ENCODE measurements around the gene APBB2. TPM values are rescaled to one million over a fixed set of nuclear protein-coding genes. Genes with fewer than 3 reads are reported as not detected.
"Not testable (repeated sequence)": the region's sequence is repeated elsewhere in the genome, so short reads cannot be mapped to it uniquely, and the experiment has no call there.

APBB2 gene
- total RNA-seq, 2 donors from 2014 or later, result 56.1 to 64.8 TPM

DNA sequence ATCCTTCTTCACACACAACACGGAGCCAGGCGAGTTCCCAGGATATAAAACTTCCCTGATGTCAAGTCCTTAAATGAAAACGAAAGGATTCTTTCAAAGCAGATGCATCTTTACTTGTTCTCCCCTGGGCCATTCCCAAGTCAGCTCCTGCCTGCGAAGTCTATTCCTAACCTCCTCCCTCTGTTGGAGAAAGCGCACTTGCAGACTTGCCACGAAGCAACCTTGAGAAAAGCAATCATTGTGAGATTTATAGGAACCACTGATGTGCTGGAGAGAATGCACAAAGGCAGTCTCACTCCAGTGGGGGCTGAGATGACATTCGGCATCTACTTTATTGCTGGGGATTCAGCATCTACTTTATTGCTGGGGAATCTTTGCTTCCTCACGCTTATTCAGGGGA lies 308.9 kb downstream of the APBB2 start:
- Histone ChIP-seq H3K9ac (ENCODE audit: extremely low read depth, low read length, poor library complexity, severe bottlenecking) (no peak overlapping the region), H3K4me3 (ENCODE audit: low read length) (no peak overlapping the region), H3K9me3 (ENCODE audit: control insufficient read depth, low read length) (no peaks in the 10 kb centered on the region), H3K27me3 (ENCODE audit: control insufficient read depth, insufficient read depth, low read length, poor library complexity, severe bottlenecking) (no peaks in the 10 kb centered on the region), H3K27ac (ENCODE audit: low read depth, low read length) (no peak overlapping the region), H3K36me3 (ENCODE audit: control insufficient read depth, insufficient read depth, low read length) (no peaks in the 10 kb centered on the region), H3K4me1 (ENCODE audit: control insufficient read depth, insufficient read depth, low read length) (no peaks in the 10 kb centered on the region)
- Mint-ChIP-seq H3K9me3 (no peaks in the 10 kb centered on the region), H3K27ac (no peak overlapping the region), H3K27me3 (ENCODE audit: insufficient read depth) (no peaks in the 10 kb centered on the region), H3K4me3 (no peak overlapping the region), H3K4me1 (peaks cover 6% of the 10 kb centered on the region), H3K36me3 (ENCODE audit: low read depth) (peaks cover 3% of the 10 kb centered on the region)
- TF ChIP-seq, protein P1, sequence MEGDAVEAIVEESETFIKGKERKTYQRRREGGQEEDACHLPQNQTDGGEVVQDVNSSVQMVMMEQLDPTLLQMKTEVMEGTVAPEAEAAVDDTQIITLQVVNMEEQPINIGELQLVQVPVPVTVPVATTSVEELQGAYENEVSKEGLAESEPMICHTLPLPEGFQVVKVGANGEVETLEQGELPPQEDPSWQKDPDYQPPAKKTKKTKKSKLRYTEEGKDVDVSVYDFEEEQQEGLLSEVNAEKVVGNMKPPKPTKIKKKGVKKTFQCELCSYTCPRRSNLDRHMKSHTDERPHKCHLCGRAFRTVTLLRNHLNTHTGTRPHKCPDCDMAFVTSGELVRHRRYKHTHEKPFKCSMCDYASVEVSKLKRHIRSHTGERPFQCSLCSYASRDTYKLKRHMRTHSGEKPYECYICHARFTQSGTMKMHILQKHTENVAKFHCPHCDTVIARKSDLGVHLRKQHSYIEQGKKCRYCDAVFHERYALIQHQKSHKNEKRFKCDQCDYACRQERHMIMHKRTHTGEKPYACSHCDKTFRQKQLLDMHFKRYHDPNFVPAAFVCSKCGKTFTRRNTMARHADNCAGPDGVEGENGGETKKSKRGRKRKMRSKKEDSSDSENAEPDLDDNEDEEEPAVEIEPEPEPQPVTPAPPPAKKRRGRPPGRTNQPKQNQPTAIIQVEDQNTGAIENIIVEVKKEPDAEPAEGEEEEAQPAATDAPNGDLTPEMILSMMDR (conservative IDR thresholded peaks at IDR 0.05), result no peak
- DNase-seq, result no peak
- 88 to 89% methylated on average over 8 of the region's 8 CpGs for WGBS, 2 experiments (ENCODE audit: insufficient coverage in 1 of 2, insufficient read length in 1 of 2)

DNA sequence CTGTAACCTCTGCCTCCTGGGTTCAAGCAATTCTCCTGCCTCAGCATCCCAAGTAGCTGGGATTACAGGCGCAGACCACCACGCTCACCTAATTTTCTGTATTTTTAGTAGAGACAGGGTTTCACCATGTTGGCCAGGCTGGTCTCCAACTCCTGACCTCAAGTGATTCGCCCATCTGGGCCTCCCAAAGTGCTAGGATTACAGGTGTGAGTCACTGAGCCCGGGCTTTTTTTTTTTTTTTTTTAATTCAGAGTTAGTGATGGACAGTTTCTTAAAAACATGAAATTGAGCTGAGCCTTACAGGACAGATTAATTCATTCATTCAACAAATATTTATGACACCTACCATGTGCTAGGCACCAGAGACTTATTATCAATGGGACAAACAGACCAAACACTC lies 313.8 kb downstream of the APBB2 start:
- H3K4me1 ChIP-seq (ENCODE audit: control insufficient read depth, insufficient read depth, low read length); H3K4me3 Mint-ChIP-seq: not testable (repeated sequence)

DNA sequence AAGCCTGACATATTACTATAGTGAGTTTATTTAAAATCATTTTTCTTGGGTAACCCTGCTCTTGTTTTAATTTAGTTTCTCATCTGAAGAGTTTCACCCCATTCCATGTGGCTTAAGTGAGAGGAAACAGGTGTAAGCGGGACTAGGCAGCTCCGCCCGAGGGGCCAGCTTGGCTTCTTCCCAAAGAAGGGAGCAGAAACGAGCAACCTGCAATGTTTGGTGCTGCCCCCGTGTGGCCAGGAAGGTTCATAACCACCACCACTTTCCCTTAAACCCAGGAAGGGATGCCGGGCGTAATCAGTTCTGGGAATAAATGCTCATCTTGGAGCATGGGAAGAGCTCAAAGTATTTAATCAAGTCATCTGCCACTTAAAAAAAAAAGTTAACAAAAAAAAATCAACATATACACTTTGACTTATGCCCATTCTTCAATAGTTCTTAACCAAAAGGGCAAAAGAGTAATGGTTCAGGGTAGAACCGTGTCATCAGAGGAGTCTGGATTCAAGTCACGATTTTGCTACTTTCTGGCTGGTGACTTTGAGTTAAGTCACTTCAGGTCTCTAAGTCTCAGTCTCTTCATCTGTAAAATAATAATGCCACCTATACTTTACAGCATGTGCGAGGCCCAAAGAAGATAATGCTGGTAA lies 316.7 kb downstream of the APBB2 start:
- H3K36me3 ChIP-seq (ENCODE audit: control insufficient read depth, insufficient read depth, low read length), result peaks cover 7% of the 10 kb centered on the region
- DNase-seq, result peak; percentile 92
- no peaks in the 10 kb centered on the region for H3K4me1 ChIP-seq (ENCODE audit: control insufficient read depth, insufficient read depth, low read length)
- H3K9ac ChIP-seq (ENCODE audit: extremely low read depth, low read length, poor library complexity, severe bottlenecking), result no peak overlapping the region
- H3K4me3 ChIP-seq (ENCODE audit: low read length), result no peak overlapping the region
- no peak overlapping the region for H3K27ac Mint-ChIP-seq
- 58 to 90% methylated on average over 2 to 10 of the region's 10 CpGs for WGBS, 2 experiments (ENCODE audit: insufficient coverage in 1 of 2, insufficient read length in 1 of 2)
- no peaks in the 10 kb centered on the region for H3K27me3 ChIP-seq (ENCODE audit: control insufficient read depth, insufficient read depth, low read length, poor library complexity, severe bottlenecking)
- TF ChIP-seq, protein P1 (conservative IDR thresholded peaks at IDR 0.05), result peak; percentile 90
- no peaks in the 10 kb centered on the region for H3K9me3 Mint-ChIP-seq
- no peaks in the 10 kb centered on the region for H3K9me3 ChIP-seq (ENCODE audit: control insufficient read depth, low read length)
- H3K27me3 Mint-ChIP-seq (ENCODE audit: insufficient read depth), result no peaks in the 10 kb centered on the region
- no peak overlapping the region for H3K27ac ChIP-seq (ENCODE audit: low read depth, low read length)
- H3K4me1 Mint-ChIP-seq, result peaks cover 6% of the 10 kb centered on the region
- peaks cover 26% of the 10 kb centered on the region for H3K36me3 Mint-ChIP-seq (ENCODE audit: low read depth)
- H3K4me3 Mint-ChIP-seq, result no peak overlapping the region

More for the DNA sequence above, 313.8 kb downstream of the APBB2 start:
- H3K27ac ChIP-seq (ENCODE audit: low read depth, low read length); H3K27me3 ChIP-seq (ENCODE audit: control insufficient read depth, insufficient read depth, low read length, poor library complexity, severe bottlenecking); H3K9me3 ChIP-seq (ENCODE audit: control insufficient read depth, low read length); DNase-seq; H3K9me3 Mint-ChIP-seq; H3K9ac ChIP-seq (ENCODE audit: extremely low read depth, low read length, poor library complexity, severe bottlenecking); H3K4me1 Mint-ChIP-seq; H3K27ac Mint-ChIP-seq; H3K27me3 Mint-ChIP-seq (ENCODE audit: insufficient read depth); H3K36me3 ChIP-seq (ENCODE audit: control insufficient read depth, insufficient read depth, low read length); H3K4me3 ChIP-seq (ENCODE audit: low read length): not testable (repeated sequence)
- peaks cover 16% of the 10 kb centered on the region for H3K36me3 Mint-ChIP-seq (ENCODE audit: low read depth)
- WGBS, 2 experiments (ENCODE audit: insufficient coverage in 1 of 2, insufficient read length in 1 of 2), result 87 to 95% methylated on average over 3 to 4 of the region's 4 CpGs

DNA sequence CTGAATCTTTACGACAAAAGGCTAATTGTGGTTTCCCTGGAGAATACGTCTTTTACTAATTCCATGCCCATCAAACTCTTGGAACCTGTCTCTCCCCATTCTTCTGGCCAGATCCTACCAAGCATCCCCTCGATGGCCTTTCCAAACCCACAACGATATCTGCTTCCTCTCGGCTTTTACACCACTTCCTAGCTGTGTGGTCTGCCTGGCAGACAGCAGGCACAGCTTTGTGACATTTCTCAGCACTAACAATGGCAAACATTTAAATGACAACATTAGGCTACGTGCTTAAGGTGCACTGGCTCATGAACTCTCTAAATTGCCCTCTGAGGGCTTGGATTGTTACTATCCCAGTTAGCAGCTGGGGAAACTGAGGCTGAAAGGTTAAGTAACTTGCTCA lies 323.6 kb downstream of the APBB2 start:
- TF ChIP-seq, protein P1 (conservative IDR thresholded peaks at IDR 0.05), result no peak
- H3K9ac ChIP-seq (ENCODE audit: extremely low read depth, low read length, poor library complexity, severe bottlenecking), result no peak overlapping the region
- DNase-seq, result no peak
- Mint-ChIP-seq H3K27ac (no peak overlapping the region), H3K27me3 (ENCODE audit: insufficient read depth) (no peaks in the 10 kb centered on the region), H3K4me3 (no peak overlapping the region), H3K4me1 (no peaks in the 10 kb centered on the region), H3K9me3 (no peaks in the 10 kb centered on the region), H3K36me3 (ENCODE audit: low read depth) (peaks cover 43% of the 10 kb centered on the region)
- no peaks in the 10 kb centered on the region for H3K27me3 ChIP-seq (ENCODE audit: control insufficient read depth, insufficient read depth, low read length, poor library complexity, severe bottlenecking)
- H3K4me1 ChIP-seq (ENCODE audit: control insufficient read depth, insufficient read depth, low read length), result no peaks in the 10 kb centered on the region
- H3K4me3 ChIP-seq (ENCODE audit: low read length), result no peak overlapping the region
- 91 to 95% methylated on average over 5 to 6 of the region's 6 CpGs for whole genome bisulfite sequencing, 2 experiments (ENCODE audit: insufficient coverage in 1 of 2, insufficient read length in 1 of 2)
- peaks cover 29% of the 10 kb centered on the region for H3K36me3 ChIP-seq (ENCODE audit: control insufficient read depth, insufficient read depth, low read length)
- no peaks in the 10 kb centered on the region for H3K9me3 ChIP-seq (ENCODE audit: control insufficient read depth, low read length)
- H3K27ac ChIP-seq (ENCODE audit: low read depth, low read length), result no peak overlapping the region

Data from endodermal cell (in vitro differentiated cells).